Frontal cortex (tissue), 4 donors: ENCODE data around the gene FH. TPM values are rescaled to one million over a fixed set of nuclear protein-coding genes. Genes with fewer than 3 reads are reported as not detected.

Experiments used
- DNase-seq, 2 donors: peaks; one replicate each; pipeline ENCODE4 v3.0.0; 2012; ENCODE audit warnings: low spot score in 2 of 2
- FAIRE-seq: peaks from 2 replicates; lab custom pipeline; 2012; peaks lifted over from hg19 to GRCh38; lab: Jason Lieb, UNC
- total RNA-seq: library from RNA; depleted of rRNA; stranded (reverse); fragments of >200 nt; gene quantifications from one replicate; pipeline ENCODE4 v1.2.3, GENCODE V29; 2014
- donor health status: control.
- donor health status: control.
- donor health status: control.

Gene FH
- total RNA-seq, result 53.0 TPM

DNA sequence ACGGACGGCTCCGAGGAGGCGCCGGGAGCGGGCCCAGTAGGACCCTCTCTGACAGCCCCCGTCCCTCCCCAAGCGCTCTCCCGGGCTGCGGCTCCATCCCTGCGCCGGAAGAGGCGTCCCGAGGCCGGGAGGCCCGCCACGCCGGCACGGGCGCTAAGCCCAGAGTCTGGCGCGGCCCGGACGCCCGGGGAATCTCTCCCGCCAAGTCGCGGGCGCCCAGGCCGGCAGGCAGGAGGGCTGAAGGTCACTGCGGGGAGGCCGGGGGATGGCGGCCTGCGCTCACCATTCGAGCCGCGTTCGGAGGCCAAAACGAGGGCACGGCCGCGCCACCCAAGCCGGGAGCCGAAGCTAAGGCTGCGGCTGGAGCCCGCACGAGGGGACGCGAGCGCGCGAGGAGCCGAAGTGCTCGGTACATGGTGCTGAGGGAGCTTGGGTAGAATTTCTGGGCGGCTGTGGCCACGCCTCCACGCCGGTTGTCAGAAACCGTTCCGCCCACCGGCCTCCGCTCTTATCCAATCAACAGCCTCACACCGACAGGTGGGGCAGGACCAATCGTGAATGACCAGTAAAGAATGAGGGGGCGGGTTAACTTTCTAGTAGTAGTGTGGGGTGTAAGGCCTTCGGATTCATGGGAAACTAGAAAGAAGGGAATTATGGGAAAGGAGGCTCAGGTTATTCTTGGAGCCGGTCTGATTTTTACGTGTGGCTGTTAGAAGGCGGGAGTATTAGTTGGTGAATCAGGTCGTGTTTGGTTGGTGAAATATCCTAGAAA is at the start of gene FH:
FH (minus strand) TSS at position 448 of the 772 bp plus-strand sequence; CDS start at position 415, 33 bp downstream.
- DNase-seq, result peak; percentile 81 to 84
- FAIRE-seq, result peak; percentile 97

DNA sequence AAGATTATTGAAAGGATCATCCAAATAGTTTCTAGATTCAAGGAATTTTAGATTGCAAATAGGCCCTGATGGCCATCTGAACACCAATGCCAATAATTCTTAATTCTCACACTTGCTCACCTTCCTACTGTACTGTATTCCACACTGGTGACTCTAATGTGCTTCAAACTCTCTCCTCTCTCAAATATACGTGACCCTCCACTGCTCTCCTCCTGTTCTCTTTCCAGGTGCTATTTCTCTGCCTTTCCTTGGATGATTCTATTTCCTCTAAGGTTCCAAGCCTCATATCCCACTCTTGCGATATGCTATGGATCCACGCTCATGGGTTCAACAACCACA is 41.3 kb upstream of the FH start:
- no peak for FAIRE-seq

DNA sequence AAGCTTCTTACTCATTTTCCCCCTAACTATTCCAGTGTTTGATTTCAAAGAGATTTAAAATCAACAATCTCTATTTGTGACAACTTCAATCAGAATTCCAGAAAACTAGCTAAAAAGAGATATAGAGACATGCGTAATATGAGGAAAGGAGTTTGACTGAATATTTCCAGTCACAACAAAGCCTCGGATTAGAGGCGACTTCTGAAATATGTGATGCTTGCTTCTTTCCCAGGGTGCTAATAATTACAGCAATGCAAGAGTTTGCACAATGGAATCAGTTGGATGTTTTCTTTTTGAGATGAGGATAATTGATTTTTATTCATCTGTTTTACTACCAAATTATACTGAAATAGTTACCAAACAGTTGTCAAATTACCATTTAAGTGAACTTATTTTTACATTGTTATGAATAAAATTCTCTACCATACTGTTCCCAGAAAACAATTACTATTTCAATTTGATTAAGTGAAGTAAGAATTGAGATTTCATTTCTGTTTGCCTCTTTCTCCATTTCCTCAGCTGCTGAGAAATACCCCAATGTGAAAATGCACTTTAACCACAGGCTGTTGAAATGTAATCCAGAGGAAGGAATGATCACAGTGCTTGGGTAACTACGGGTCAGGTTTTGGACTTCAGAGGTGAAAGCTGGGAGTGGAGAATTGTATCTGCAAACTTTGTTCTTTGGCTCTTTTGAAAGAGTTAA is 40.7 kb upstream of the FH start:
- no peak for FAIRE-seq
- no peak for DNase-seq

More for the DNA sequence above, 41.3 kb upstream of the FH start:
- no peak for DNase-seq

DNA sequence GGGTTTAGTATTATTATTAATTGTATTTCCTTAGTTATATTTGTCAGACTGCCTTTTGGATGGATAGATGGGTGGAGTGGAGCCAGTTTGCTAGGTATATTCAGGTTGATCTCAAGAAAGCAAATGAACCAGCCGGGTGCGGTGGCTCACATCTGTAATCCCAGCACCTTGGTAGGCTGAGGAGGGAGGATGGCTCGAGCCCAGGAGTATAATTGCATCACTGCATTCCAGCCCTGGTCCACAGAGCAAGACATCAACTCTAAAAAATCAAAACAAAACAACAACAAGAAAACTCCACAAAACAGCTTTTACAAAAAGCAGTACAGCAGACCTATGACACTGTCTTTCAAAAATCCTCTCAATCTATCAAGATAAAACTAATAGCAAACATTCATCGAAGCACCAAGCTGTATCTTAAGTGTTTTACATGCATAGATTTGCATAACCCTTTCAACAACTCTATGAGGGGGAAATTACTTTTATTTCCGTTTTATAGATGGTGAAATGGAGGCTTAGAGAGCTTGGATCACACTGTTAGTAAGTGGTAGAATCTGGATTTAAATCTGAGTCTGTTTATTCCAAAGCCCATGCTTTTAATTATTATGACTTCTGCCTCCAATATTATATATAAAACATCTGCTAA is 38.1 kb upstream of the FH start:
- DNase-seq (no peak), FAIRE-seq (no peak)

DNA sequence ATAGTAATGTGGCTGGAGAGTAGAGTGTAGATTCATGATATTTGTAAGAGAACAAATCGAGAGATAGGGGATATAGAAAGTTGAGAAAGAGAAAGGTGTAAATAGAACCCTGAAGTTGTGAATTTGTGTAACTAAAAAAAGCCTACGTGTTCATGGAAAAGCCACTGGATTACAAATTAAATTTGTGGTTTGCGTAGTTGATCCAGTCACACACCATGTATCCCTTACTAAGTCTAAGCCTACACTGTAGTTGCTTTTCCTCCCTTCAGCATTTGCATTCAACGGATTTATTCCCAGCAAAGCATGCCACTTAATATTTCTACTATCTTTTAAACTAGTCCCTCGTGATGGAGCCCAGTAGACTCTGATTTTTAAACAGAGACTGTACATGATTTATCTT is 37.5 kb upstream of the FH start:
- no peak for DNase-seq
- FAIRE-seq, result no peak

DNA sequence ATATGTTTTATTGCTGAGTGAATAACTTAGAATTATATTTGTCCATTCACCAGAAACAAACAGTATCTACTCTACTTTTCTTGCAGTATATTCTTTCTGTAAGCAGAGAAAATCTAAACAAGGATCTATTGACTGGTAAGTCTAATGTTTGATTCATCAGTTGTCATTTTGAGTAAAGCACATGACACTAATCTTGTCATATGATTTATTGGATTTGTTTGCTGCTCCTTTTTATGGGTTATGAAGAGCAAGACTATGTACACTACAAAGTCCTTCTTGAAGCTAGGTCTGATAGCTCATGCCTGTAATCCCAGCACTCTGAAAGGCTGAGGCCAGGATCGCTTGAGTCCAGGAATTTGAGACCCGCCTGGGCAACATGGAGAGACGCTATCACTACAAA is 36.0 kb upstream of the FH start:
- FAIRE-seq, result no peak
- no peak for DNase-seq

DNA sequence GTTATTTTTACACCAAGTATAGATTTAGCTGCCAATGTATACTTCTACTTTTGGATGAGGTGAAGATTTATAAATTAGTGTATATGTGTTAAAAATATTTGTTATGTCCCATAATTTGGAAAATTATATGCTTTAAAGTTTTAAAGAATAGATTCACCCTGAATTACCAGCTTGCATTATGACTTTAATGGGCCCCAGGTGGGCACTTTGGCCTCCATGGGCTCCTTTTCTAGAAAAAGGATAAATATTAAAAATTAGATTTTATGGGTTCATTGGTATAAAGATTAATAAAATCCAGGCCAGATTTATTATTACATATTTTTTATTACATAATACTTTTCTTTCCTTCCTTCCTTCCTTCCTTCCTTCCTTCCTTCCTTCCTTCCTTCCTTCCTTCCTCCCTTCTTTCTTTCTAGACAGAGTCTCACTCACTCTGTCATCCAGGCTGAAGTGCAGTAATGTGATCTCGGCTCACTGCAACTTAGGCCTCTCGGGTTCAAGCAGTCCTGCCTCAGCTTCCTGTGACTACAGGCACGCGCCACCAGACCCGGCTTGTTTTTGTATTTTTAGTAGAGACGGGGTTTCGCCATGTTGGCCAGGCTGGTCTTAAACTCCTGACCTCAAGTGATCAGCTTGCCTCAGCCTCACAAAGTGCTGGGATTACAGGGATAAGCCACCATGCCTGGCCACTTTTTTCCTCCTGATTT is 34.5 kb upstream of the FH start:
- no peak for FAIRE-seq
- DNase-seq, result no peak

DNA sequence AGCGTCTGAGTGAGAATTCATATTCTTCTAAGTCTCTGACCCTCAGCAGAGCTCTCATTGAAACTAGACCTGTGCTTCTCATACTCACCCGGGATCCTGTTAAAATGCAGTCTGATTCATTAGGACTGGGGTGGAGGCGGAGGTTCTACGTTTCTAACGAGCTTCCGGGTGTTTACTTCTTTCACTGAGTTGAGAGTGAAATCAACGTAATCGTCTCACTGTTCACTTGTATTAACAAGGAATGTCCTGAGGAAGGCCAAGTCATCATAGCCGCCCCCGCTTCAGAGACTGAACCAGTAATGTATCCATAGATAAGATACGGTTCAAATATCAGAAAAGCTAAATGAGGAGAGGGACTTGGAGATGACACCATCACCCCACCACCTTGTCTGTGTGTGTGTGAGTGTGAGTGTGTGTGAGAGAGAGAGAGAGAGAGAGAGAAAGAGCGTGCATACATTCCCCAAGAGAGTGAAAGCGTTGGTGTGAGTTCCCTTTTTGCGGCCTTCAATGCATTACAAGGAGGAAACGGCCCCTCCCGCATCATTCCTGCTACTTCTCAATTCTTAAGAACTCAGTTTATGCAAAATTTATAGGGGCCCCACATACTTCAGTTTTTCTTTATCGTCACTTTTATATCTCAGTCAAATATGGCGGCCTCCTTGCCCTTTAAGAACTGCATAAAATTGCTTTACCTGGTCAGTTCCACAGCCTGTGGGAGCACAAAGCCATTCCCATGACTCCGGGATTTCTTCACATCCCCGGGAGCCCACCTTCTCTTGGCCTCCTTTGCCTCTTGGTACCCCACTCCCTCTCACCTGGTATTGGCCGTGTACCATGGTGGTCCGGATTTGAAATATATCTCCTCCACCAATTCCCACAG is 32.4 kb upstream of the FH start:
- no peak for FAIRE-seq

DNA sequence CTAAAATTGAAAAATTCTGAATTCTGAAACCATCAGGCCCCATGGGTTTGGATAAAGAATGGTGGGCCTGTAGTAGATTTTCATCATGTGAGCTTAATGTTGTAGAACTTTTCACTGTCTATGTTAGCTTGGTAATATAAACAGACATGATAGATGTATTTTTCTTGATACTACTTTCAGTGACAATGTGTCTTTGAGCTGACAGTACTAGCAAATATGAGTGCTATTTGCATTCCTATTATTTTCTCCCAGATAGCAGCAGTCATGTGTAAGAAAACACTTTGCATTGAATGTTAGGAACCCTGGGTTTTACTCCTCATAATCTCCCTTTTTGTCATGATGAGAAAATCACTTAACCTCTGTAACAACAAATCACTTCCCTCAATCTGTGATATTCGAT is 30.8 kb upstream of the FH start:
- no peak for DNase-seq
- no peak for FAIRE-seq

More for the DNA sequence above, 32.4 kb upstream of the FH start:
- no peak for DNase-seq

DNA sequence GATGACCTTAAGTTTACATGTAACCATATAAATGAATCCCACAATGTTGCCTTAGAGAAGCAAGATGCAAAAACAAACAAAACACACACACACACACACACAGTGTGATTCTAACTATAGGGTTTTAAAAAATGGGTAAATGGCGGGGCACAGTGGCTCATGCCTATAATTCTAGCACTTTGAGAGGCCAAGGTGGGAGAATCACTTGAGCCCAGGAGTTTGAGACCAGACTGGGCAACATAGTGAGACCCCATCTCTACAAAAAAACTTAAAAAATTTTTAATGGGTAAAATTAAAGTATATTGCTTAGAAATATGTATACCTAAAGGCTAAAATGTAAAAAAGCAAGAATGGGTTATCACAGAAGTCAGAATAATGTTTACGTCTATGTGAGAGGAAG is 28.5 kb upstream of the FH start:
- no peak for FAIRE-seq
- DNase-seq, result no peak

DNA sequence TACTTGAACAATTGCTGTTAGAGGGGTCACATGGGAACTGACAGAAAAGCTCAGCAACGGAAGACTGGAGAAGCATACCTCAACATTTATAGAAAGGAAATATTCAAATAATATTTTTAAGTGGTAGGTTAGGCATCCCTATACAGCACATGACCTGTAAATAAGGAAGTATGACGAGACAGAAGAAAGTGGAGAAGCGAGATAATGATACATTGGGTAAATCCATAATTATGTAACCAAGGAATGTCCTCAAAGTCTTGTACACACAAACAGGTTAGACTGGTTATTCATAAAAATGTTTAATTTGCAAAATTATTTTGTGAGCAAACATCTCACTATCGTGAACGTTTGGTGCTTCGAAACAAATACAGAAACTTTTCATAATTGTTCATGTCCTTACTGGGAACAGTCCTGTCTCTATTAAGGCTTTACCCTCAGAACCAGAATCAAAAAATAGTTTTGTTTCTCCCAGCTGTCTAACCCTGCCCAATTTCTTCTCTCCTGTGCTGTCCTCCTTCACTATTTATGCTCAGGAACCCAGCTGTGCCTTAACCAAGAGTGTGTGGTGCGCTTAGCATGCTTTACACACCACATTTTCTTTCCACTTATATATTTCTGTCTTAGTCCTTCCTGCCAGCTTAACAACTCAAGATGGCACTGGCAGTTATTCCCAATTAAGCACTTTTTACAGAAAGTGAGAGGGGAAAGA is 22.8 kb upstream of the FH start:
- no peak for DNase-seq
- FAIRE-seq, result no peak

DNA sequence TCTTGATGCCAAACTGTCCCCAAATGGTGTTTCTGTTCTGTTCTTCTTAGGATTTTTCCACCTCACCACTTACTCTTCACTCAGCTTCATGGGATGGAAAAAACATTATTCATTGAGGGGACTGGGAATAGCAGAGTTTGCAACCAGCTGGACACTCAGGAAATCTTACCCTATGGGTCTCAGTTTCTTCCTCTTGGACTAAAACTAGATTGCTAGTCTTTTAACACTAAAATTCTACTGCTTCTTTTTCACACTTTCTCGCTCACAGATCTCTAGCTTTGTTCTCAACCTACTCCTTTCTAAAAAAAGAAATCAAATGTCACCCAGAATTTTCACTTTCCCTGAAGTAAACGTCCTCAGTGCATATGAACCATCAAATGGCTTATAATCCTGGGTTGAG is 17.4 kb upstream of the FH start:
- FAIRE-seq (no peak), DNase-seq (no peak)

DNA sequence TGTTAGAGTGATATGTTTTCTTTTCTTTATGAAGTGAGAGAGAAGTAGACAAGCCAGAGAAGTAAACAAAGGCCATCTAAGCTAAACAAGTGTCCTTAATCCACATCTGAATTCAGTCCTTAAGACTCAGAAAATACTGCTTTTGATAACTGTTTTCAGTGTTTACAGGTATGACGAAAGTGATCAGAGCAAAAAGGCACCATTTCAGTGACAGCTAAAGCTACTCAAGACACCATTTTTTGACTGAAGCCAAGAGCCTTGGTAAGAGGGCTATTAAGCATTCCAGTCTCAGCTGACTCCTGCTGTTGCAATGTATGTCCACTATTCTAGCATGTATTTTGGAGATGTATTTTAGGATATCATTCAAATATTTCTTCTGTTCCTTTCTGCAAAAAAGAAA is 16.7 kb upstream of the FH start:
- no peak for DNase-seq
- FAIRE-seq, result no peak

DNA sequence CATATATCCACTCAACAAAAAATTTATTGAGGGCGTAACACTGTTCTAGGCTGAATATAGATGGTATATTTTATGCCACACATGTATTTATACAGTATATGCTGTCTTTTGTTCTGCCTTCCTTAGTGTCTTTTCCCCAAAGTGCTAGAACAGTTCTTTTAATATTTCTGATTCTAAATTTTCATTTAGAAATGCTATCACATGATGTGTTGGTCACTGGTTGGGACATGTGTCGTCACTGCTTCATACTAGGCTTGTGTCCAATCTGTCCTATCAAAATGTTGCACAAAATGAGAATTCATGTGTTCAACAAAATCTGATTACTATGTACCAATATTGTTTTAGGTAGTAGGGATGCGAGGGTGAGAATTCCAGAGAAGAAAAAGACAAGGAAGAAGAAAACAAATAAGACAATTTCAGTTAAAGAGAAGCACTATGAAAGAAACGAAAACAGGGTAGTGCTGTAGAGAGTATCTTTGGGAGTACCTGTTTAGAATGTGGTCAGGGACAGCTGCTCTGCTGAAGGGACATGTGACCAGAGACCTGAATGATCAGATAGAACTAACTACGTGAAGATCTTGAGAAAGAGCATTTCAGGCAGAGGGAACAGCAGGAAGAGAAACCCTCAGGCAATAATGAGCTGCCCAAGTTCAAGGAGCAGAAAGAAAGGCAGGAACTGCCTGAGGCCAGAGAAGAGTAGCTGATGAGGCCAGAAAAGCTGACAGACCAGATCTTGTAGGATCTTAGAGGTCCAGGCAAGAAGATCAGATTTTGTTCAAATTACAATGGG is 14.0 kb upstream of the FH start:
- no peak for DNase-seq
- FAIRE-seq, result no peak

DNA sequence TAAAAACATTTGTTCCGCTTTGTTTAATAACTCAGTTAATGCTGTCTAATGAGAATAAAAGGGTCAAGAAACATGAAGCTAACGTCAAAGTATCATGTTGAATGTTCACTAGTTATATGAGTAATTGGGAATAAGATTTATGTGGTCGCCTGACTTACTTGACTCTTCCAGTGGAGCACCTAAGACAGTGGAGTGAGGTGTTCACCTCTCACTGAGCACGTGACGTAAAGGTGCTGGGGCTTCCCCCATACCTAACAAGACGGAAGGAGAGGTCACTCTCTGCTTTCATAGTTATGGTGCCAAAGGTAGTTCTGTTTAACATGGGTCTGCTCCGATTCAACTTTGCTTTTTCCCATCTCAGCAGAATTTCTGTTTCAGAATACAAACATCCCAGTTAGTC is 13.3 kb upstream of the FH start:
- no peak for DNase-seq
- FAIRE-seq, result no peak

DNA sequence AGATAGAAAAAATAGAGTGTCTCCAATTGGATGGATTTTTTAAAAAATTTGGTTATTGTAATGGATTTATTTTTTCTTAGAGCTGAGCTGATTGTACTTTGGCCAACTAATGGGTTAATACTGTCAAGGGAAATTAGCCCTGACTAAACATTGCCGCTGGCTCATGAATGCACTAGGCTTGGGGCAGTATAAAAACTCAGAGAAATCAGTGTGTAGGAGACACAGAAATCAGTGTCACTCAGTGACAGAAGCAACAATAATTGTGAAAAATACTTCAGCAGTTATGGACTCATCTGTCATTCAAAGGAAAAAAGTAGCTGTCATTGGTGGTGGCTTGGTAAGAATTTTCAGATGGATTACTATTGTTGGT is 12.6 kb upstream of the FH start, which contains the start of gene KMO:
KMO (plus strand) TSS at position 217 of the 370 bp plus-strand sequence; CDS start at position 284, 67 bp downstream.
- FAIRE-seq, result no peak
- no peak for DNase-seq

DNA sequence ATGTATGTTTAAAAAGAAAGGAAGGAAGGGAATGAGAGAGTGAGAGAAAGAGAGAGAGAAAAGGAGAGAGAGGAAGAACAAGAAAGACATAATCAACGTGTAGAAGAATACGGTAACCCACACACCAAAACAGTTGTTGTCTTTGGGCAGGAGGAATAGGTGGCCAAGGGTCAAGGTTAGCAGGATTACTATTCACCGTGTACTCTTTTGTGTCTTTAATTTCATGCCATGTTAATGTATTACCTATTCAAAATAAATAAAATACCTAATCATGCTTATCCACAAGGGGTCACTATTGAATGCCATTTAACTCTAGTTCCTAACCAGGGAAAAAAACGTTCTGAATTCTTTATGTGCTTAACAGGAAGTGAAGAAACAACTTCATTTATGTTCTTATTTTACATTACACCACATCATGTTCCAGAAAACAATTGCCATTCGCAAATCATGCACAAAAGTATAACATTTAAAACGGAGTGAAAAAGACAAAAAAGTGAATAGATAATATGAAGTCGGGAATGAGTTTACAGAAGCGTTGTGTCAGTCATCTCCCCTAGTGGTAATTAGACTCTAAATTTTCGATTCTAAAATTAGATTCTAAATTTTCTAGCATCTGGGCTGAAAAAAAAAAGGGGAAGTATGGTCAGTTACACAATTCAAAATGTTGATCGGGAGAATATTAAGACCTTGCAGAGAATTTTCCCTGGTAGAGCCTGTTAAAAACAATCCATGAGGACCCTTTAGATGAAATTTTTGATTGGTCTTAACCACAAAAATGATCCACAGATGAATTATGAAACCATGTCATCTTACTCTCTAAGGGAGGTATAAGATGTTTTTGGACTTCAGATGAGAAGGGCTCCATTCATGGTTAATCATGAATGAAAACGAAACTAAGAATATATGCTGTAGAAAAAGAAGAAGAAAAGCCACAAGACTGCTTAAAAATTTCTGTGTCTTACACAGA is 11.9 kb upstream of the FH start:
- DNase-seq, result no peak
- peak; percentile 80 for FAIRE-seq
